WTC11 (cell line): ENCODE data around the gene TMPRSS11F. TPM values are rescaled to one million over a fixed set of nuclear protein-coding genes. Genes with fewer than 3 reads are reported as not detected.

Source experiments
- ATAC-seq: fragments of 200-7000 bp; cut with Tn5 transposase; 2 replicates; pipeline ENCODE4 v1.10.0; 2021; ENCODE audit warnings: mild to moderate bottlenecking, moderate library complexity
- CTCF ChIA-PET: fragments of 300-600 bp; sonication (Branson Sonifier 250); formaldehyde crosslinking; loops from one replicate; lab custom pipeline; 2021; ENCODE audit warnings: antibody characterized with exemption; lab: Charles Lee
- POLR2A ChIA-PET: fragments of 350-600 bp; sonication (Branson Sonifier 250); formaldehyde crosslinking; loops from one replicate; lab custom pipeline; 2021; ENCODE audit warnings: antibody characterized with exemption; lab: Charles Lee
- DNase-seq: peaks from one replicate; pipeline ENCODE4 v3.0.0; 2021; ENCODE audit warnings: low spot score
- H3K27ac Mint-ChIP-seq: 2 replicates; pipeline ENCODE4 v1.8.0; 2021; ENCODE audit warnings: mixed read lengths
- H3K27me3 Mint-ChIP-seq: 2 replicates; pipeline ENCODE4 v1.8.0; 2021; ENCODE audit warnings: low read depth, mild to moderate bottlenecking, moderate library complexity, mixed read lengths
- H3K36me3 Mint-ChIP-seq: 2 replicates; pipeline ENCODE4 v1.8.0; 2021; ENCODE audit warnings: mixed read lengths
- H3K4me1 Mint-ChIP-seq: 2 replicates; pipeline ENCODE4 v1.8.0; 2022; ENCODE audit warnings: mixed read lengths
- H3K4me3 Mint-ChIP-seq: 2 replicates; pipeline ENCODE4 v1.8.0; 2021; ENCODE audit warnings: mild to moderate bottlenecking, moderate library complexity, mixed read lengths
- H3K9me3 Mint-ChIP-seq: 2 replicates; pipeline ENCODE4 v1.8.0; 2021; ENCODE audit warnings: mixed read lengths
- ATF1 ChIP-seq: sonication (generic); formaldehyde crosslinking; IDR thresholded peaks from 2 replicates; pipeline ENCODE4 v1.8.1; 2023; ENCODE audit warnings: mild to moderate bottlenecking, moderate library complexity, missing genetic modification reagents
- CBFB ChIP-seq: sonication (generic); formaldehyde crosslinking; IDR thresholded peaks from 2 replicates; pipeline ENCODE4 v1.8.1; 2022; ENCODE audit warnings: mild to moderate bottlenecking, low read depth, missing genetic modification reagents
- ELF4 ChIP-seq: sonication (generic); formaldehyde crosslinking; IDR thresholded peaks from 2 replicates; pipeline ENCODE4 v1.8.1; 2022; ENCODE audit warnings: low read depth, mild to moderate bottlenecking, moderate library complexity, missing genetic modification reagents
- EMX1 ChIP-seq: fragments of 250-450 bp; sonication (Bioruptor Pico); IDR thresholded peaks from 2 replicates; pipeline ENCODE4 v1.8.0; 2021; ENCODE audit warnings: mild to moderate bottlenecking
- FOXJ3 ChIP-seq: sonication (generic); formaldehyde crosslinking; IDR thresholded peaks from 2 replicates; pipeline ENCODE4 v1.9.0; 2021; ENCODE audit warnings: missing genetic modification reagents, mild to moderate bottlenecking, borderline replicate concordance
- GABPB1 ChIP-seq: sonication (generic); formaldehyde crosslinking; IDR thresholded peaks from 2 replicates; pipeline ENCODE4 v1.8.1; 2023; ENCODE audit warnings: mild to moderate bottlenecking, missing genetic modification reagents
- IRF2 ChIP-seq: sonication (generic); formaldehyde crosslinking; IDR thresholded peaks from 2 replicates; pipeline ENCODE4 v1.8.0; 2022; ENCODE audit warnings: low read depth, missing genetic modification reagents, borderline replicate concordance
- NFATC4 ChIP-seq: fragments of 250-450 bp; sonication (Bioruptor Pico); IDR thresholded peaks from 2 replicates; pipeline ENCODE4 v1.9.0; 2021; ENCODE audit warnings: mild to moderate bottlenecking
- NR1H2 ChIP-seq: sonication (generic); formaldehyde crosslinking; IDR thresholded peaks from 2 replicates; pipeline ENCODE4 v1.9.0; 2021; ENCODE audit warnings: mild to moderate bottlenecking, moderate library complexity, missing genetic modification reagents
- NR3C1 ChIP-seq: sonication (generic); formaldehyde crosslinking; conservative IDR thresholded peaks from 2 replicates; pipeline ENCODE4 v1.8.1; 2023; ENCODE audit warnings: low read depth, mild to moderate bottlenecking, missing genetic modification reagents
- SMAD3 ChIP-seq: sonication (generic); formaldehyde crosslinking; IDR thresholded peaks from 2 replicates; pipeline ENCODE4 v1.8.0; 2022; ENCODE audit warnings: missing genetic modification reagents, mild to moderate bottlenecking, borderline replicate concordance
- SP1 ChIP-seq: sonication (generic); formaldehyde crosslinking; conservative IDR thresholded peaks from 2 replicates; pipeline ENCODE4 v1.8.1; 2022; ENCODE audit warnings: missing genetic modification reagents
- TCF7 ChIP-seq: sonication (generic); formaldehyde crosslinking; IDR thresholded peaks from 2 replicates; pipeline ENCODE4 v1.8.0; 2022; ENCODE audit warnings: mild to moderate bottlenecking, low read depth, missing genetic modification reagents, moderate library complexity
- ZNF232 ChIP-seq: sonication (generic); formaldehyde crosslinking; IDR thresholded peaks from 2 replicates; pipeline ENCODE4 v1.8.0; 2022; ENCODE audit warnings: mild to moderate bottlenecking, missing genetic modification reagents
- ZNF416 ChIP-seq: fragments of 250-450 bp; sonication (Bioruptor Pico); IDR thresholded peaks from 2 replicates; pipeline ENCODE4 v1.9.0; 2021; ENCODE audit warnings: mild to moderate bottlenecking, inconsistent platforms
- ZNF671 ChIP-seq: fragments of 250-450 bp; sonication (Bioruptor Pico); IDR thresholded peaks from 2 replicates; pipeline ENCODE4 v1.8.0; 2021; ENCODE audit warnings: mild to moderate bottlenecking
- total RNA-seq: library from RNA; stranded (reverse); gene quantifications from 3 replicates; pipeline ENCODE4 v1.2.3, GENCODE V29; 2021
- TF ChIP-seq, protein P1 (sequence below): sonication (generic); formaldehyde crosslinking; IDR thresholded peaks from 2 replicates; pipeline ENCODE4 v1.8.1; 2023; ENCODE audit warnings: mild to moderate bottlenecking, missing genetic modification reagents, moderate library complexity
- TF ChIP-seq, protein P2 (sequence below): sonication (generic); formaldehyde crosslinking; IDR thresholded peaks from 2 replicates; pipeline ENCODE4 v1.8.0; 2023; ENCODE audit warnings: mild to moderate bottlenecking, missing genetic modification reagents
- TF ChIP-seq, protein P3 (sequence below): fragments of 250-450 bp; sonication (Bioruptor Pico); IDR thresholded peaks from 2 replicates; pipeline ENCODE4 v1.9.0; 2021; ENCODE audit warnings: mild to moderate bottlenecking
- TF ChIP-seq, protein P4 (sequence below): sonication (generic); formaldehyde crosslinking; IDR thresholded peaks from 2 replicates; pipeline ENCODE4 v1.8.0; 2023; ENCODE audit warnings: missing genetic modification reagents
- TF ChIP-seq, protein P5 (sequence below): sonication (generic); formaldehyde crosslinking; conservative IDR thresholded peaks from 2 replicates; pipeline ENCODE4 v1.8.1; 2023; ENCODE audit warnings: mild to moderate bottlenecking, low read depth, missing genetic modification reagents, moderate library complexity
- TF ChIP-seq, protein P6 (sequence below): sonication (generic); formaldehyde crosslinking; IDR thresholded peaks from 2 replicates; pipeline ENCODE4 v1.8.1; 2022; ENCODE audit warnings: low read depth, mild to moderate bottlenecking, moderate library complexity, missing genetic modification reagents, borderline replicate concordance

The TMPRSS11F gene
- total RNA-seq, 1 experiment from 2014 or later = not detected

DNA sequence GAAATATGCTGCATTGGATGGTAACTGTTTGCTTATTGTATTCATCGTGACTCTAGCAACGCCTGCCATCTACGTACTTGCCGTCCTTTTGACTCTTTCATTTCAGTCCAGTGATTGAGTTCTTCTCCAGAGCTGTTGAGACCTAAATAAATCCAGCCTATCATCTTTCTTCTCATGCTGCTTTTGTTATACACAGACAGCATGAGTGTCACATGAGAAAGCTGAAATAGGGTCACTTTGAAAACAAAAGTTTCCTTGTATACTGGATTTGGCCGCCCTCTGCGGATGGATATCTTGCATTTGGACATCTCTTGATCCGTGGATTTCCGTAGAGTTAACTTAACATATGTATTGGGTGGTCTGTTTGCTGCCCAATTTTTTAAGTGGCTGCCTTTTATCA, 67.2 kb downstream of the TMPRSS11F start:
- DNase-seq (no peak), ATAC-seq (no peak)
- peaks cover 4% of the 10 kb centered on the region; the same call in 1 of the 2 replicates for H3K9me3 Mint-ChIP-seq
- H3K4me1 Mint-ChIP-seq = no peaks in the 10 kb centered on the region
- TF ChIP-seq SMAD3 (no peak), NR3C1 (CRISPR knock-in tag) (no peak), ZNF232 (CRISPR knock-in tag) (no peak), CBFB (CRISPR knock-in tag) (no peak), IRF2 (no peak), ATF1 (CRISPR knock-in tag) (no peak), NR1H2 (CRISPR knock-in tag) (no peak), ZNF671 (CRISPR knock-in tag) (no peak), ZNF416 (CRISPR knock-in tag) (no peak), NFATC4 (no peak), EMX1 (CRISPR knock-in tag) (no peak), GABPB1 (CRISPR knock-in tag) (no peak), TCF7 (CRISPR knock-in tag) (no peak), SP1 (no peak)
- TF ChIP-seq, protein P1, sequence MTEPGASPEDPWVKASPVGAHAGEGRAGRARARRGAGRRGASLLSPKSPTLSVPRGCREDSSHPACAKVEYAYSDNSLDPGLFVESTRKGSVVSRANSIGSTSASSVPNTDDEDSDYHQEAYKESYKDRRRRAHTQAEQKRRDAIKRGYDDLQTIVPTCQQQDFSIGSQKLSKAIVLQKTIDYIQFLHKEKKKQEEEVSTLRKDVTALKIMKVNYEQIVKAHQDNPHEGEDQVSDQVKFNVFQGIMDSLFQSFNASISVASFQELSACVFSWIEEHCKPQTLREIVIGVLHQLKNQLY (CRISPR knock-in tag) = no peak
- TF ChIP-seq, protein P2, sequence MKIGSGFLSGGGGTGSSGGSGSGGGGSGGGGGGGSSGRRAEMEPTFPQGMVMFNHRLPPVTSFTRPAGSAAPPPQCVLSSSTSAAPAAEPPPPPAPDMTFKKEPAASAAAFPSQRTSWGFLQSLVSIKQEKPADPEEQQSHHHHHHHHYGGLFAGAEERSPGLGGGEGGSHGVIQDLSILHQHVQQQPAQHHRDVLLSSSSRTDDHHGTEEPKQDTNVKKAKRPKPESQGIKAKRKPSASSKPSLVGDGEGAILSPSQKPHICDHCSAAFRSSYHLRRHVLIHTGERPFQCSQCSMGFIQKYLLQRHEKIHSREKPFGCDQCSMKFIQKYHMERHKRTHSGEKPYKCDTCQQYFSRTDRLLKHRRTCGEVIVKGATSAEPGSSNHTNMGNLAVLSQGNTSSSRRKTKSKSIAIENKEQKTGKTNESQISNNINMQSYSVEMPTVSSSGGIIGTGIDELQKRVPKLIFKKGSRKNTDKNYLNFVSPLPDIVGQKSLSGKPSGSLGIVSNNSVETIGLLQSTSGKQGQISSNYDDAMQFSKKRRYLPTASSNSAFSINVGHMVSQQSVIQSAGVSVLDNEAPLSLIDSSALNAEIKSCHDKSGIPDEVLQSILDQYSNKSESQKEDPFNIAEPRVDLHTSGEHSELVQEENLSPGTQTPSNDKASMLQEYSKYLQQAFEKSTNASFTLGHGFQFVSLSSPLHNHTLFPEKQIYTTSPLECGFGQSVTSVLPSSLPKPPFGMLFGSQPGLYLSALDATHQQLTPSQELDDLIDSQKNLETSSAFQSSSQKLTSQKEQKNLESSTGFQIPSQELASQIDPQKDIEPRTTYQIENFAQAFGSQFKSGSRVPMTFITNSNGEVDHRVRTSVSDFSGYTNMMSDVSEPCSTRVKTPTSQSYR (CRISPR knock-in tag) = no peak
- TF ChIP-seq, protein P3, sequence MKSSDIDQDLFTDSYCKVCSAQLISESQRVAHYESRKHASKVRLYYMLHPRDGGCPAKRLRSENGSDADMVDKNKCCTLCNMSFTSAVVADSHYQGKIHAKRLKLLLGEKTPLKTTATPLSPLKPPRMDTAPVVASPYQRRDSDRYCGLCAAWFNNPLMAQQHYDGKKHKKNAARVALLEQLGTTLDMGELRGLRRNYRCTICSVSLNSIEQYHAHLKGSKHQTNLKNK = no peak
- TF ChIP-seq, protein P4, sequence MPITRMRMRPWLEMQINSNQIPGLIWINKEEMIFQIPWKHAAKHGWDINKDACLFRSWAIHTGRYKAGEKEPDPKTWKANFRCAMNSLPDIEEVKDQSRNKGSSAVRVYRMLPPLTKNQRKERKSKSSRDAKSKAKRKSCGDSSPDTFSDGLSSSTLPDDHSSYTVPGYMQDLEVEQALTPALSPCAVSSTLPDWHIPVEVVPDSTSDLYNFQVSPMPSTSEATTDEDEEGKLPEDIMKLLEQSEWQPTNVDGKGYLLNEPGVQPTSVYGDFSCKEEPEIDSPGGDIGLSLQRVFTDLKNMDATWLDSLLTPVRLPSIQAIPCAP = no peak
- TF ChIP-seq, protein P5, sequence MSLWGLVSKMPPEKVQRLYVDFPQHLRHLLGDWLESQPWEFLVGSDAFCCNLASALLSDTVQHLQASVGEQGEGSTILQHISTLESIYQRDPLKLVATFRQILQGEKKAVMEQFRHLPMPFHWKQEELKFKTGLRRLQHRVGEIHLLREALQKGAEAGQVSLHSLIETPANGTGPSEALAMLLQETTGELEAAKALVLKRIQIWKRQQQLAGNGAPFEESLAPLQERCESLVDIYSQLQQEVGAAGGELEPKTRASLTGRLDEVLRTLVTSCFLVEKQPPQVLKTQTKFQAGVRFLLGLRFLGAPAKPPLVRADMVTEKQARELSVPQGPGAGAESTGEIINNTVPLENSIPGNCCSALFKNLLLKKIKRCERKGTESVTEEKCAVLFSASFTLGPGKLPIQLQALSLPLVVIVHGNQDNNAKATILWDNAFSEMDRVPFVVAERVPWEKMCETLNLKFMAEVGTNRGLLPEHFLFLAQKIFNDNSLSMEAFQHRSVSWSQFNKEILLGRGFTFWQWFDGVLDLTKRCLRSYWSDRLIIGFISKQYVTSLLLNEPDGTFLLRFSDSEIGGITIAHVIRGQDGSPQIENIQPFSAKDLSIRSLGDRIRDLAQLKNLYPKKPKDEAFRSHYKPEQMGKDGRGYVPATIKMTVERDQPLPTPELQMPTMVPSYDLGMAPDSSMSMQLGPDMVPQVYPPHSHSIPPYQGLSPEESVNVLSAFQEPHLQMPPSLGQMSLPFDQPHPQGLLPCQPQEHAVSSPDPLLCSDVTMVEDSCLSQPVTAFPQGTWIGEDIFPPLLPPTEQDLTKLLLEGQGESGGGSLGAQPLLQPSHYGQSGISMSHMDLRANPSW (CRISPR knock-in tag) = no peak
- H3K36me3 Mint-ChIP-seq = no peaks in the 10 kb centered on the region
- CTCF ChIA-PET = interaction anchor here (1.0 kb wide), 1 partner anchor 13 kb away, joined by 3 read pairs; no protein-coding TSS in a partner anchor
- H3K27me3 Mint-ChIP-seq = no peaks in the 10 kb centered on the region
- no peak overlapping the region for H3K27ac Mint-ChIP-seq
- H3K4me3 Mint-ChIP-seq = no peak overlapping the region
- POLR2A ChIA-PET = no interaction called here

DNA sequence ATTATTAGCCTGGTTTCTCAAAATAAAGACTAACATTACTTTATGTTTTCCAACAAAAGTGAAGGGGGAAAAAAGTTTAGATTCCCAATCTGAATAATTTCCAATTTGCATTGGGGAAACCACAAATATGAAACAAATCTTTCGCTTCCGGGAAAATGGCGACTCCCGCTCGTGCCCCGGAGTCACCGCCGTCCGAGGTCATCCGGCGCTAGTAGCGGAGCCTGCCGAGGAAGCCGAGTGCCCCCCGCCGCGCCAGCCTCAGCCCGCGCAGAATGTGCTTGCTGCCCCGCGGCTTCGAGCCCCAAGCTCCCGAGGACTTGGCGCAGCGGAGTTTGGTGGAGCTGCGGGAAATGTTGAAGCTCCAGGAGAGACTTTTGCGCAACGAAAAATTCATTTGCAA, 91.4 kb downstream of the TMPRSS11F start:
- POLR2A ChIA-PET = no interaction called here
- ATAC-seq = no peak
- no peaks in the 10 kb centered on the region for H3K36me3 Mint-ChIP-seq
- H3K9me3 Mint-ChIP-seq = no peaks in the 10 kb centered on the region
- DNase-seq = no peak
- TF ChIP-seq NFATC4 (no peak), ELF4 (CRISPR knock-in tag) (no peak), ZNF416 (CRISPR knock-in tag) (no peak), FOXJ3 (CRISPR knock-in tag) (no peak)
- TF ChIP-seq, protein P6, sequence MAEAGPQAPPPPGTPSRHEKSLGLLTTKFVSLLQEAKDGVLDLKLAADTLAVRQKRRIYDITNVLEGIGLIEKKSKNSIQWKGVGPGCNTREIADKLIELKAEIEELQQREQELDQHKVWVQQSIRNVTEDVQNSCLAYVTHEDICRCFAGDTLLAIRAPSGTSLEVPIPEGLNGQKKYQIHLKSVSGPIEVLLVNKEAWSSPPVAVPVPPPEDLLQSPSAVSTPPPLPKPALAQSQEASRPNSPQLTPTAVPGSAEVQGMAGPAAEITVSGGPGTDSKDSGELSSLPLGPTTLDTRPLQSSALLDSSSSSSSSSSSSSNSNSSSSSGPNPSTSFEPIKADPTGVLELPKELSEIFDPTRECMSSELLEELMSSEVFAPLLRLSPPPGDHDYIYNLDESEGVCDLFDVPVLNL = no peak
- TF ChIP-seq, protein P1 (CRISPR knock-in tag) = no peak
- CTCF ChIA-PET = no interaction called here
- H3K27ac Mint-ChIP-seq = no peak overlapping the region
- H3K4me3 Mint-ChIP-seq = no peak overlapping the region
- no peaks in the 10 kb centered on the region for H3K4me1 Mint-ChIP-seq
- no peaks in the 10 kb centered on the region for H3K27me3 Mint-ChIP-seq
